ENCODE measurements around the gene ELN. TPM values are rescaled to one million over a fixed set of nuclear protein-coding genes. Genes with fewer than 3 reads are reported as not detected.
A peak's percentile ranks its signal among the peaks of the same experiment; 100 is the strongest.

ELN gene
- total and polyA plus RNA-seq, 5 donors from 2014 or later, result 0.35 TPM; not detected in 4

- H3K27ac ChIP-seq (ENCODE audit: insufficient read depth, low read length, poor library complexity, severe bottlenecking), result no peak overlapping the region
- peaks cover 0 to 4% (median under 1%) of the 10 kb centered on the region in 4 donors for H3K4me1 Mint-ChIP-seq
- H3K4me3 ChIP-seq (ENCODE audit: low read depth, low read length), result no peak overlapping the region
- no peaks in the 10 kb centered on the region for H3K4me1 ChIP-seq (ENCODE audit: control insufficient read depth, insufficient read depth, low read length, poor library complexity, severe bottlenecking)
- DNase-seq (no peak), ATAC-seq (ENCODE audit: low read depth in 2 of 2) (peak; percentile 34 to 40)
- no peaks in the 10 kb centered on the region for H3K9me3 Mint-ChIP-seq
- peak overlapping the region in 1 of 3 donors; percentile 29 for H3K27ac Mint-ChIP-seq
- no peaks in the 10 kb centered on the region for H3K27me3 ChIP-seq (ENCODE audit: control insufficient read depth, insufficient read depth, low read length)
- no peak overlapping the region for H3K4me3 Mint-ChIP-seq
- H3K27me3 Mint-ChIP-seq, result no peaks in the 10 kb centered on the region
- H3K36me3 ChIP-seq (ENCODE audit: control insufficient read depth, insufficient read depth, low read length), result peaks cover 20% of the 10 kb centered on the region
- no peaks in the 10 kb centered on the region for H3K9me3 ChIP-seq (ENCODE audit: control insufficient read depth in 2 of 2, low read length in 2 of 2)
- peaks cover 19% of the 10 kb centered on the region for H3K36me3 Mint-ChIP-seq
These were observed 73.2 kb downstream of the ELN start for GRCh38 chr7:74101061-74101681.

- no peaks in the 10 kb centered on the region for H3K27me3 Mint-ChIP-seq
- H3K4me3 ChIP-seq (ENCODE audit: low read depth, low read length), result no peak overlapping the region
- peaks cover 0 to 4% (median 0%) of the 10 kb centered on the region in 4 donors for H3K4me1 Mint-ChIP-seq
- no peak overlapping the region for H3K27ac Mint-ChIP-seq
- no peak overlapping the region for H3K4me3 Mint-ChIP-seq
- no peaks in the 10 kb centered on the region for H3K9me3 ChIP-seq (ENCODE audit: control insufficient read depth in 2 of 2, low read length in 2 of 2)
- peaks cover 26% of the 10 kb centered on the region for H3K36me3 ChIP-seq (ENCODE audit: control insufficient read depth, insufficient read depth, low read length)
- ATAC-seq (ENCODE audit: low read depth in 2 of 2), result no peak
- no peaks in the 10 kb centered on the region for H3K4me1 ChIP-seq (ENCODE audit: control insufficient read depth, insufficient read depth, low read length, poor library complexity, severe bottlenecking)
- H3K9me3 Mint-ChIP-seq, result no peaks in the 10 kb centered on the region
- H3K27me3 ChIP-seq (ENCODE audit: control insufficient read depth, insufficient read depth, low read length), result no peaks in the 10 kb centered on the region
- peaks cover 15% of the 10 kb centered on the region for H3K36me3 Mint-ChIP-seq
- no peak overlapping the region for H3K27ac ChIP-seq (ENCODE audit: insufficient read depth, low read length, poor library complexity, severe bottlenecking)
- no peak for DNase-seq
These were observed 75.3 kb downstream of the ELN start for GRCh38 chr7:74103219-74103772.

- peaks cover 24% of the 10 kb centered on the region for H3K36me3 ChIP-seq (ENCODE audit: control insufficient read depth, insufficient read depth, low read length)
- ATAC-seq (ENCODE audit: low read depth in 2 of 2), result no peak
These were observed 76.7 kb downstream of the ELN start for GRCh38 chr7:74104702-74105101.

GRCh38 chr7:74105992-74106391 lies 78.0 kb downstream of the ELN start:
- ATAC-seq (ENCODE audit: low read depth in 2 of 2) (no peak), DNase-seq (no peak)
- Mint-ChIP-seq H3K9me3 (no peaks in the 10 kb centered on the region), H3K4me1 (peaks cover 0 to 4% (median 0%) of the 10 kb centered on the region in 4 donors), H3K27ac (no peak overlapping the region), H3K36me3 (peaks cover 16% of the 10 kb centered on the region), H3K27me3 (no peaks in the 10 kb centered on the region), H3K4me3 (no peak overlapping the region)
- H3K4me3 ChIP-seq (ENCODE audit: low read depth, low read length), result no peak overlapping the region
- H3K36me3 ChIP-seq (ENCODE audit: control insufficient read depth, insufficient read depth, low read length), result peaks cover 22% of the 10 kb centered on the region
- H3K4me1 ChIP-seq (ENCODE audit: control insufficient read depth, insufficient read depth, low read length, poor library complexity, severe bottlenecking), result no peaks in the 10 kb centered on the region
- H3K27me3 ChIP-seq (ENCODE audit: control insufficient read depth, insufficient read depth, low read length), result no peaks in the 10 kb centered on the region
- H3K27ac ChIP-seq (ENCODE audit: insufficient read depth, low read length, poor library complexity, severe bottlenecking), result no peak overlapping the region
- no peaks in the 10 kb centered on the region for H3K9me3 ChIP-seq (ENCODE audit: control insufficient read depth in 2 of 2, low read length in 2 of 2)

More at GRCh38 chr7:74104702-74105101, 76.7 kb downstream of the ELN start:
- no peak overlapping the region for H3K4me3 Mint-ChIP-seq
- Histone ChIP-seq H3K9me3 (ENCODE audit: control insufficient read depth in 2 of 2, low read length in 2 of 2) (no peaks in the 10 kb centered on the region), H3K27me3 (ENCODE audit: control insufficient read depth, insufficient read depth, low read length) (no peaks in the 10 kb centered on the region), H3K4me3 (ENCODE audit: low read depth, low read length) (no peak overlapping the region), H3K4me1 (ENCODE audit: control insufficient read depth, insufficient read depth, low read length, poor library complexity, severe bottlenecking) (no peaks in the 10 kb centered on the region), H3K27ac (ENCODE audit: insufficient read depth, low read length, poor library complexity, severe bottlenecking) (no peak overlapping the region)
- DNase-seq, result no peak
- H3K27ac Mint-ChIP-seq, result no peak overlapping the region
- no peaks in the 10 kb centered on the region for H3K9me3 Mint-ChIP-seq
- H3K4me1 Mint-ChIP-seq, result peaks cover 0 to 4% (median 0%) of the 10 kb centered on the region in 4 donors
- peaks cover 13% of the 10 kb centered on the region for H3K36me3 Mint-ChIP-seq
- no peaks in the 10 kb centered on the region for H3K27me3 Mint-ChIP-seq

- Mint-ChIP-seq H3K4me1 (no peaks in the 10 kb centered on the region), H3K27ac (peak overlapping the region in 1 of 3 donors; percentile 80)
These were observed 78.9 kb downstream of the ELN start for GRCh38 chr7:74106846-74107245.

GRCh38 chr7:74115326-74115725 lies 87.4 kb downstream of the ELN start:
- no peaks in the 10 kb centered on the region for H3K4me1 Mint-ChIP-seq
- H3K4me3 Mint-ChIP-seq, result no peak overlapping the region
- Histone ChIP-seq H3K9me3 (ENCODE audit: control insufficient read depth in 2 of 2, low read length in 2 of 2) (no peaks in the 10 kb centered on the region), H3K4me3 (ENCODE audit: low read depth, low read length) (no peak overlapping the region), H3K27ac (ENCODE audit: insufficient read depth, low read length, poor library complexity, severe bottlenecking) (no peak overlapping the region), H3K4me1 (ENCODE audit: control insufficient read depth, insufficient read depth, low read length, poor library complexity, severe bottlenecking) (no peaks in the 10 kb centered on the region), H3K27me3 (ENCODE audit: control insufficient read depth, insufficient read depth, low read length) (no peaks in the 10 kb centered on the region), H3K36me3 (ENCODE audit: control insufficient read depth, insufficient read depth, low read length) (peaks cover 3% of the 10 kb centered on the region)
- no peaks in the 10 kb centered on the region for H3K27me3 Mint-ChIP-seq
- H3K36me3 Mint-ChIP-seq, result peaks cover 14% of the 10 kb centered on the region
- no peak overlapping the region for H3K27ac Mint-ChIP-seq
- H3K9me3 Mint-ChIP-seq, result peaks cover 0 to 1% (median 0%) of the 10 kb centered on the region in 7 donors
- DNase-seq, result no peak
- no peak for ATAC-seq (ENCODE audit: low read depth in 2 of 2)

More at GRCh38 chr7:74106846-74107245, 78.9 kb downstream of the ELN start:
- peaks cover 20% of the 10 kb centered on the region for H3K36me3 ChIP-seq (ENCODE audit: control insufficient read depth, insufficient read depth, low read length)
- no peak overlapping the region for H3K4me3 ChIP-seq (ENCODE audit: low read depth, low read length)
- DNase-seq, result no peak
- no peaks in the 10 kb centered on the region for H3K27me3 ChIP-seq (ENCODE audit: control insufficient read depth, insufficient read depth, low read length)
- Mint-ChIP-seq H3K36me3 (peaks cover 20% of the 10 kb centered on the region), H3K9me3 (no peaks in the 10 kb centered on the region), H3K27me3 (no peaks in the 10 kb centered on the region), H3K4me3 (no peak overlapping the region)
- H3K4me1 ChIP-seq (ENCODE audit: control insufficient read depth, insufficient read depth, low read length, poor library complexity, severe bottlenecking), result no peaks in the 10 kb centered on the region
- no peak for ATAC-seq (ENCODE audit: low read depth in 2 of 2)
- no peaks in the 10 kb centered on the region for H3K9me3 ChIP-seq (ENCODE audit: control insufficient read depth in 2 of 2, low read length in 2 of 2)
- no peak overlapping the region for H3K27ac ChIP-seq (ENCODE audit: insufficient read depth, low read length, poor library complexity, severe bottlenecking)

GRCh38 chr7:74116356-74116755 lies 88.4 kb downstream of the ELN start:
- no peak overlapping the region for H3K4me3 ChIP-seq (ENCODE audit: low read depth, low read length)
- no peak for DNase-seq
- Mint-ChIP-seq H3K9me3 (peaks cover 0 to 1% (median 0%) of the 10 kb centered on the region in 7 donors), H3K27me3 (no peaks in the 10 kb centered on the region), H3K4me3 (no peak overlapping the region), H3K4me1 (no peaks in the 10 kb centered on the region), H3K36me3 (peaks cover 15% of the 10 kb centered on the region), H3K27ac (no peak overlapping the region)
- H3K27ac ChIP-seq (ENCODE audit: insufficient read depth, low read length, poor library complexity, severe bottlenecking), result no peak overlapping the region
- ATAC-seq (ENCODE audit: low read depth in 2 of 2), result no peak
- H3K27me3 ChIP-seq (ENCODE audit: control insufficient read depth, insufficient read depth, low read length), result no peaks in the 10 kb centered on the region
- no peaks in the 10 kb centered on the region for H3K4me1 ChIP-seq (ENCODE audit: control insufficient read depth, insufficient read depth, low read length, poor library complexity, severe bottlenecking)
- no peaks in the 10 kb centered on the region for H3K9me3 ChIP-seq (ENCODE audit: control insufficient read depth in 2 of 2, low read length in 2 of 2)
- H3K36me3 ChIP-seq (ENCODE audit: control insufficient read depth, insufficient read depth, low read length), result peaks cover 3% of the 10 kb centered on the region

Data from CD4-positive, CD25-positive, alpha-beta regulatory T cell (primary cell).